ENCODE measurements around the gene MLF2. TPM values are rescaled to one million over a fixed set of nuclear protein-coding genes. Genes with fewer than 3 reads are reported as not detected.

Gene MLF2
- total and polyA plus RNA-seq, 2 of the 13 experiments (the other 11 are each of a cell fraction or from before 2014, with no cell fraction given), result 88.1 to 167 TPM

DNA sequence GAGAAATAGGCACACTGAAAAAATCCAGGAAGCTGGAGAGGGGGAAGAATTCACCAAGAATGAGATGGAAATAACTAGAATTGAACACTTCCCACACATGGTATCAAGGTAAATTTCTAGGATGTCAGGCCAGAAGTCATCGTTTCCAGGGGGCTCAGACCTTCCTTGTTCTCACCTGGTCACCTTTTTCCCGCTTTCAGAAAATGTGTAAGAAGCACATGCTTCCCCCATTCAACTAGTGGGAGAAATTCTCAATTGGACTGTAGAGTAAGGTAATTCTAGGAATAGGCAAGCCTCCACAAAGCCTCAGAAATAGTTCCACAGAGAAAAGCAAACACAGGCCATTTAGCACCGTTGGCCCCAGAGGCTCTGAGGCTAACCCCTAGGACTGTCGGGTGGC, 10.4 kb upstream of the MLF2 start:
- H3K27ac ChIP-seq (ENCODE audit: extremely low read length, insufficient read depth, low read length), result peak overlapping the region; percentile 54
- ATAC-seq, result no peak
- peak overlapping the region; percentile 41 to 72 (median 51); a peak in 5 of 6 replicates for H3K4me3 ChIP-seq (replicated peaks in 1 of 3; ENCODE audit: insufficient read depth in 1 of 3, low read depth in 2 of 3, low read length in 3 of 3)
- in situ Hi-C loops (cut with HindIII; ENCODE audit: extremely low pct_ligation_motif_present, low pct_unique_long_range_greater_than_20kb), result no loop called here
- peak overlapping the region; percentile 62; the same call in 1 of the 2 replicates for H3K9ac ChIP-seq (ENCODE audit: insufficient read depth, low read depth, low read length)
- peaks cover 14% of the 10 kb centered on the region for H3K79me2 ChIP-seq (ENCODE audit: insufficient read depth, low read length)
- H4K20me1 ChIP-seq (ENCODE audit: insufficient read depth, low read length), result 0 out of 2 replicates have a peak, but pooled peaks cover 6% of the 10 kb centered on the region
- H3K4me1 ChIP-seq (ENCODE audit: insufficient read depth, low read length), result peaks cover 75% of the 10 kb centered on the region
- ChIA-PET POLR2A (interaction anchor here (0.6 to 2.4 kb wide), 2 partner anchors 10 to 39 kb away, joined by 3 to 11 read pairs; partner anchors contain the start of gene MLF2), CTCF (ENCODE audit: low intra/inter-chr PET ratio, low total read pairs) (no interaction called here)
- WGBS (ENCODE audit: low lambda C conversion rate), result 17% methylated on average over 3 of the region's 4 CpGs
- intact Hi-C loops (cut with micrococcal nuclease; ENCODE audit: unreplicated experiment), result no loop called here
- BruUV-seq (replicated peaks), result TSS peak; percentile 81
- H3K9me3 ChIP-seq (ENCODE audit: low read length), result no peaks in the 10 kb centered on the region
- no peaks in the 10 kb centered on the region for H3K36me3 ChIP-seq (replicated peaks in 1 of 2; ENCODE audit: control insufficient read depth in 1 of 2, insufficient read depth in 2 of 2, low read length in 2 of 2)
- TF ChIP-seq TAF1 (CRISPR knock-in tag; IDR thresholded peaks at IDR 0.05) (no peak), MIER3 (CRISPR knock-in tag; IDR thresholded peaks at IDR 0.05; ENCODE audit: borderline replicate concordance) (0 out of 2 replicates have a peak, but pooled peaks have one; percentile 10), ZSCAN31 (CRISPR knock-in tag; IDR thresholded peaks at IDR 0.05; ENCODE audit: low read depth) (0 out of 2 replicates have a peak, but pooled peaks have one; percentile 21), RBM39 (IDR thresholded peaks at IDR 0.05; ENCODE audit: low read depth, low read length, poor library complexity, severe bottlenecking) (no peak), MAZ (IDR thresholded peaks at IDR 0.05; ENCODE audit: borderline replicate concordance, low read depth, low read length) (no peak), MAZ (CRISPR knock-in tag; IDR thresholded peaks at IDR 0.05; ENCODE audit: low read depth) (peak; percentile 5; the same call in 1 of the 2 replicates), ZNF879 (CRISPR knock-in tag; IDR thresholded peaks at IDR 0.05) (no peak), ZNF496 (CRISPR knock-in tag; IDR thresholded peaks at IDR 0.05; ENCODE audit: insufficient replicate concordance) (no peak)
- TF ChIP-seq, protein P1, sequence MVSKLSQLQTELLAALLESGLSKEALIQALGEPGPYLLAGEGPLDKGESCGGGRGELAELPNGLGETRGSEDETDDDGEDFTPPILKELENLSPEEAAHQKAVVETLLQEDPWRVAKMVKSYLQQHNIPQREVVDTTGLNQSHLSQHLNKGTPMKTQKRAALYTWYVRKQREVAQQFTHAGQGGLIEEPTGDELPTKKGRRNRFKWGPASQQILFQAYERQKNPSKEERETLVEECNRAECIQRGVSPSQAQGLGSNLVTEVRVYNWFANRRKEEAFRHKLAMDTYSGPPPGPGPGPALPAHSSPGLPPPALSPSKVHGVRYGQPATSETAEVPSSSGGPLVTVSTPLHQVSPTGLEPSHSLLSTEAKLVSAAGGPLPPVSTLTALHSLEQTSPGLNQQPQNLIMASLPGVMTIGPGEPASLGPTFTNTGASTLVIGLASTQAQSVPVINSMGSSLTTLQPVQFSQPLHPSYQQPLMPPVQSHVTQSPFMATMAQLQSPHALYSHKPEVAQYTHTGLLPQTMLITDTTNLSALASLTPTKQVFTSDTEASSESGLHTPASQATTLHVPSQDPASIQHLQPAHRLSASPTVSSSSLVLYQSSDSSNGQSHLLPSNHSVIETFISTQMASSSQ (IDR thresholded peaks at IDR 0.05; ENCODE audit: low read depth), result no peak
- TF ChIP-seq, protein P1 (CRISPR knock-in tag; IDR thresholded peaks at IDR 0.05; ENCODE audit: borderline replicate concordance), result no peak
- TF ChIP-seq, protein P2, sequence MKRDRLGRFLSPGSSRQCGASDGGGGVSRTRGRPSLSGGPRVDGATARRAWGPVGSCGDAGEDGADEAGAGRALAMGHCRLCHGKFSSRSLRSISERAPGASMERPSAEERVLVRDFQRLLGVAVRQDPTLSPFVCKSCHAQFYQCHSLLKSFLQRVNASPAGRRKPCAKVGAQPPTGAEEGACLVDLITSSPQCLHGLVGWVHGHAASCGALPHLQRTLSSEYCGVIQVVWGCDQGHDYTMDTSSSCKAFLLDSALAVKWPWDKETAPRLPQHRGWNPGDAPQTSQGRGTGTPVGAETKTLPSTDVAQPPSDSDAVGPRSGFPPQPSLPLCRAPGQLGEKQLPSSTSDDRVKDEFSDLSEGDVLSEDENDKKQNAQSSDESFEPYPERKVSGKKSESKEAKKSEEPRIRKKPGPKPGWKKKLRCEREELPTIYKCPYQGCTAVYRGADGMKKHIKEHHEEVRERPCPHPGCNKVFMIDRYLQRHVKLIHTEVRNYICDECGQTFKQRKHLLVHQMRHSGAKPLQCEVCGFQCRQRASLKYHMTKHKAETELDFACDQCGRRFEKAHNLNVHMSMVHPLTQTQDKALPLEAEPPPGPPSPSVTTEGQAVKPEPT (CRISPR knock-in tag; IDR thresholded peaks at IDR 0.05; ENCODE audit: low read depth), result 0 out of 2 replicates have a peak, but pooled peaks have one; percentile 11
- TF ChIP-seq, protein P3, sequence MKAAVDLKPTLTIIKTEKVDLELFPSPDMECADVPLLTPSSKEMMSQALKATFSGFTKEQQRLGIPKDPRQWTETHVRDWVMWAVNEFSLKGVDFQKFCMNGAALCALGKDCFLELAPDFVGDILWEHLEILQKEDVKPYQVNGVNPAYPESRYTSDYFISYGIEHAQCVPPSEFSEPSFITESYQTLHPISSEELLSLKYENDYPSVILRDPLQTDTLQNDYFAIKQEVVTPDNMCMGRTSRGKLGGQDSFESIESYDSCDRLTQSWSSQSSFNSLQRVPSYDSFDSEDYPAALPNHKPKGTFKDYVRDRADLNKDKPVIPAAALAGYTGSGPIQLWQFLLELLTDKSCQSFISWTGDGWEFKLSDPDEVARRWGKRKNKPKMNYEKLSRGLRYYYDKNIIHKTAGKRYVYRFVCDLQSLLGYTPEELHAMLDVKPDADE (CRISPR knock-in tag; IDR thresholded peaks at IDR 0.05), result no peak
- peak overlapping the region; percentile 80 for H3K4me2 ChIP-seq (ENCODE audit: low read depth, low read length)
- no peaks in the 10 kb centered on the region for H3K27me3 ChIP-seq (ENCODE audit: control insufficient read depth in 1 of 2, insufficient read depth in 2 of 2, low read length in 2 of 2)
- peak; percentile 68 for FAIRE-seq
- DNase-seq (ENCODE audit: low spot score), result no peak
- no peak overlapping the region for H2AFZ ChIP-seq (ENCODE audit: low read length)
